SKM-1 treated with dmso at 0.1 percent for 144 hours (cell line): ENCODE results near the gene HOXA7.

Experiments
- DNase-seq: peaks from one replicate; lab custom pipeline; 2025; ENCODE audit not compliant: unreplicated experiment; lab: John Stamatoyannopoulos, UW

HOXA7 gene

DNA sequence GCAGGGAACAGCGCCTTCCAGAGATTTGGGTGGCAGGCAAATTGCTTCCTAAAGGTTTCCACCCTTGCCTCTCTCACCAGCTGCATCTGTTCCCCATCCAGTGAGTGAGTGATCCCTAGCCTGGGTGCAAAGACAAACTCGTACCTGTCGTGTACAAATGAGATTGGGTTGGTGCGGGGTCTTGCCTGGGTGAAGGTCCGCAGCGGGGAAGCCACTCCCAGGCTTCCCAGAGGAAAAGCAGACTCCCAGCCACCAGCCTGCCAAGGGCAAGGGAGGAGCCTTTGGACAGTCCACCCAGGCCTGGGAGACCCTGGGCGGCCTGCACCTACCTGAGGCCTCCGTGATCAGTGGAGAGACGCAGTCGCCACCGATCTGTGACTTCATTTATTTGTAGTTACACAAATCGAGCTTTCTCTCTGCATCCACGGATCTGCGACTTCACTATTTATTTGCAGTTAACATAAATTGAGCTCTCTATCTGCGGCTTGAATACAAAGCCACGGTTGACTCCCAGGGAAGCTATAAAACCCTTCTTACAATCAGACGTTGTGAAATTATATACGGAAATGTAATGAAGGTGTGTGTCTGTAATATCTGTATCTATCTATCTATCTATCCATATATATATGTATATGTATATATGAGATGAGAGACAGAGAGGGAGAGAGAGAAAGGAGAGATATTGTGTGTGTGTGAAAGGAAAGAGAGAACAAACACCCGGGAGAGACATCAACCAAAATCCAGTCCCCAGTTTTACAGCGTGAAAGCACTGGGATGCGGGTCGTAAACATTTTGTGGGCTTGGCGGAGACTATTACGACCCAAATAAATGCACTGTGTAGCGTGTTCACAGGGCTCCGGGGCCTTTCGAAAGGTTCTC, 3.0 kb upstream of the HOXA7 start:
- DNase-seq, result no peak

DNA sequence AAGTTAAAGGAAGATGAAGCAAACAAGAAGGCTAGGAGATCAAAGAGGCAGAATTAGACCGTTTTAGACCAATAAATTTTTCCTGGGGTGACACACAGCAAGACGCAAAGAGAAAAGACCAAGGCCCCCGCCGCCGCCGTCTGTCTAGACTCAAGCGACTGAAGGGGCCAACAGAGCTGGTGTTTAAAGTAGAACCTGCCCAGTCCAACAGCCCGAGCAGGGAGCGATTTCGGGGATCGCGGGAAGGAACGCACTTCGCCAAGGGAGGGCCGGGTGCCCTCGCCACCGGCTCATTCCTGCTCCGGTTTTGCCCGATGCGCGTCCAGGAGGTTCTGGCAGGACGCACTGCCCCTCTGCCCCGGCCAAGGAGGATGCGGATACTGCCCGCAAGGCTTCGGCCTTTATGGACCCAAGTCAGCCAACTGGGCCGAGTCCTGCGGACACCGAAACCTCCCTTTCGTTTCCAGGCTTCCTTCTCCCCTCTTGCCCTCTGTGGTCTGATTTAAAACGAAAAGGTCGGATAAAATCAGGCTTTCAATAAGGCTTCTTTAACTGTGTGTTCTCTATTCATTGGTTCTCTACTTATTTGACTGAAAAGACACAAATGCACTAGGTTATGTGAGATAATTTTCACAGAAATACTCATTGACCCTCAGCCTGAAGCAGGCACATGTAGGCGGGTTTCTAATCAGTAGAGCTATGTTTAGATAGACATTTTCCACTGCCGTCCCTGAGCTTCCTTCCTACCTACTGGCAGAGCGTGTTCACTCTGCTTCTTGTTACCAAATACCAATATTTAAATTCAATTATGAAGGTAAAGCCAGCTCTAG, 2.2 kb upstream of the HOXA7 start:
- no peak for DNase-seq

DNA sequence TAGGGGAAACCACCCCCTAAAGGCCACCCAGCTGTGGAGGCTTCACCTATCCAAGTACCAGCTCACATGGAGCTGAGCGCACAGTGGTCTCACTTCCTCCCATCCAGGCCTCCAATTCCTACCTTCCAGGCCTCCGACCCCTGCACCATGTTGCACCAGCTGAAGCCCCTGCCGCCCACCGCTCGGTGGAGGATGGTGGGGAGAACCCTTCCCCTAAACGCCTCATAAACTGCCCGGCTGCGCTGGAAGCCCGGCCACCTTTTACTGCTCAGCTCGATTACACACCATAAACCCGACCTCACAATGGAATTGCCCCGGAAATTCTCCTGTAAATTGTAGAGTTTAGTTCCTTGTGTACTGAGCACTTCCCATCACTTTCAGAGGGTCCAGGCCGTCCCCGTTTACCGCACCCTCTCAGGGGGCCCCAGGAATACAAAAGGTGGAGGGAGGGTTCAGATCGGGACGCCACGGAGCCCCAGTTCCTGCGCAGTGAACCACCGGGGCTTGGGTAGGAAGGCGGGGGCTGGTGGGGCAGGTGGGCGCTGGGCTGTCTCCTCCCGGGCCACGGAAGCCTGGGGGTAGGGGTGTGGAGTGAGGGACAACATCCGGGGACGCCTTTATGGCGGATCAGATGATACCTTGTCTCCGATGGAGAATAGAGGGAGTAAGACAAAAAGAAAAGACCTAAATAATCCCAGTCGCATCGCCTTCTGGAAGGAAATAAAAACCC, 1.4 kb upstream of the HOXA7 start:
- DNase-seq, result no peak

DNA sequence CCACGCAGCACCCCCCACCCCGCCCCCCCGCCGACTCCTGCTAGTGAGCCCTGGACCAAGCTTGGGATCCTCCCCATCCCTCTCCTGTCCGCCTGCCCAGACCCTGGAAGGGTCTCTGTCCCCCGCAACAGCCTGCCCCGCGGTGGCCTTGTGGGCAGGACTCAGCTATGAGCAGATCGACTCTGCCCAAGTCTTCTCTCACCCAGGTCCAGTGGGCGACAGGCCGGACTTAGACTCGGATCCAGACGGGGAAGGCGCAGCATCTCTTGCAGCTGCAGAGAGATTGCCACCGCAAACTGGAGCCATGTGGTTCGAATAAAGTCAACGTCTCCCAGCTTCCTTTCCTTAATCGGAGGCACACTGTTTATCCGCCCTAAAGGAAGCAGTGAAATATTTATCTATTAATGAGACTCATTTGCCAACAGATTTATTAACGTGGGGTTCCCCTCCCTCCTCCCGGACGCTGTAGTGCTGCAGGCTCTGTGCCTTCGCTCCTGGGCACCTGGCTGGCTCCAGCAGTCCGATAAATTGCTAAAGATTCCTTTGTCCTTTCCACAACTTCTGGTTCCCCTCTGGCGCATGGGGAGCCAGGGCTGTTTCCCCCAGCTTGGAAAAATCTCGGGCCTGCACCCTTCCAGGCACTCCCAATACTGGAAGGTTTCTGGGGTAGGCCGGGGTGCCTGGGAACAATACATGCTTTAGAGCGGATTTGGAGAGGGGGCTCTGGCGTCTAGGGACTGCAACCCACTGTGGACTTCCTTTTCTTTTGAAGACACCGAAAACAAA, 634 bp upstream of the HOXA7 start:
- no peak for DNase-seq

DNA sequence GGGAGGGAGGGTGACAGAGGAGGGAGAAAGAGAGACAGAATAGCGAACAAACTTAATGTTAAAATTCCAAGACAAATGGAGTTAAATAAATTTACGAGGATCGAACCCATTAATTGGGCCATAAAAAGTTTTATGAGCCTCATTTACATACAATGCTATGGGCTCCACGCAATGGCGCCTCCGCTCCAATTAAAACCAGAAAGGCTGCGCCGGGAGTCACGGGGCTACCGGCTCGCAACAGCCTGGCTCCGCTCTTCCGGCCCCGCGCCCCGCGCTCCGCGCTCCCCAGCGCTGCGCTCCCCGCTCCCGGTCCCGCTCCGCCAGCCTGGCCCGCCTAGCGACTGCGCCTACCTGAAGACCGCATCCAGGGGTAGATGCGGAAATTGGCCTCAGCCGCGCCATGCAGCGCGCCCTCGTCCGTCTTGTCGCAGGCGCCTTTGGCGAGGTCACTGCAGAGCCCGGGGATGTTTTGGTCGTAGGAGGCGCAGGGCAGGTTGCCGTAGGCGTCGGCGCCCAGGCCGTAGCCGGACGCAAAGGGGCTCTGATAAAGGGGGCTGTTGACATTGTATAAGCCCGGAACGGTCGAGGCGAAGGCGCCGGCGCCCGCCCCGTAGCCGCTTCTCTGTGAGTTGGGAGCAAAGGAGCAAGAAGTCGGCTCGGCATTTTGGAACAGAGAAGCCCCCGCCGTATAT, 513 bp downstream of the HOXA7 start:
- DNase-seq, result no peak

DNA sequence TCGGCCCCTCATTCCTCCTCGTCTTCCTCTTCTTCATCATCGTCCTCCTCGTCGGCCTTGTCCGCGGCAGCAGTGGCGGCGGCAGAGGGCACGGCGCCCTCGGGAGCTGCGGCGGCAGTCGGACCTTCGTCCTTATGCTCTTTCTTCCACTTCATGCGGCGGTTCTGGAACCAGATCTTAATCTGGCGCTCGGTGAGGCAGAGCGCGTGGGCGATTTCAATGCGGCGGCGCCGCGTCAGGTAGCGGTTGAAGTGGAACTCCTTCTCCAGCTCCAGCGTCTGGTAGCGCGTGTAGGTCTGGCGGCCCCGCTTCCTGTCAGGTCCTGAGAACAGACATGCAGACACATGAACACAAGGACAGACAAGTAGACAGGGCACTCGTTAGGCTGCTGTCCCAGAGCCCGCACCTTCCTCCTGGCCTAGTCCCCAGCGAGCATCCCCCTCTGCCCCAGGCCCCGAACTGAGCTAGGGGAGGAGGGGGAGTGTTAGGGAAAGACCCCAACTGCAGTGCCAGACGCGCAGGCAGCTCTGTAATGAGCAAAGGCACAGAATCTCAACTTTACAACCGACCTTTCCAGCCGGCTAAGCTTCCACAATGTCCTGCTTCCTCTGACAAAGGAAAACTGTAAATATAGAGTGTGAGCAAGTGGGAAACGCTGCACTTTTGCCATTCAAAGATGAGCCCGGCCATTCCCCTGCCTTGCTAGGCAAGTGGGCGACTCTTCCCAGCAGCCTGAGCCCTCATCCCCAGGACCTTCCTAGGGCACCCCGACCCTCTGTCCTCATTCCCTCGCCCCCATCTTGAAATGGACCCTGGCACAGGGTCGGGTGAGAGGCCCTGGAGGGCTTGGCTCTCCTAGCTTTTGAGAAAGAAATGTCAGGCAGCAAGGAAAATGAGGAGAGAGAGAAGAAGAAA, 1.3 kb downstream of the HOXA7 start:
- no peak for DNase-seq

DNA sequence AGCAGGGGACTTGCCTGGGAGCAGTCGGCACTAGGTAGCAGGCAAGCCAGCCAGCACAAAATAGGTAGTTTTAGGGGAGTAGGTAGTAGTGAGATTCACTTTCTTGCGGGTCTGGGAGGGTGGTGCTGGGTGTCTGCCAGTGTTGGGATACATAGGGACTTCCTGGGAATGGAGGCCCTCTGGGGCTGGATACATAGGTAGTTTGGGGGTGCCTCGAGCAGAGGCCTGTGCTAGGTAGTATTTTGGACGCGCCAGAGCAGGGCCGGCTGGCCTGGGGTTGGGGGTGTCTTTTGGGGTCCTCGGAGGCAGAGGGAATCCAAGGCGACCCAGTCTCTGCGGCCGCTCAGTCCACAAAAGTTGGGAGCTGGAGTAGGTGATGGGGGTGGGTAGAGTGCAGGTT, 2.1 kb downstream of the HOXA7 start:
- no peak for DNase-seq

DNA sequence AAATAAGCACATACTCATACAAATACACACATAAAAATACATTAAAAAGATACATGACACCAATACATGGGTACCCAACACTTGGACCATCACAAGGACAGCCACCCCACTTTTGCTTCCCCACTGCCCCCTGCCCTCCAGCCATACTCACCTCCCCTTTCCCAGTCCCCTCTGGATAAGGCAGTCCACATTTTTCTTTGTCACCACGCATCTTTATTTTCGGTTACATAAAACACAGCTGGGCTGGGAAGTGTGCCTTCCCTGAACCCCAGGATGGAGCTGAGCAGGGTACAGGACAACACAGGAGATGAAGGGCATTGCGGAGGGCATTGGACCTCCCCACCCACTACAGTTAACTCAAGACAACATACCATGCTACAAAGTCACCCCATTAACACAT, 2.9 kb downstream of the HOXA7 start:
- no peak for DNase-seq

DNA sequence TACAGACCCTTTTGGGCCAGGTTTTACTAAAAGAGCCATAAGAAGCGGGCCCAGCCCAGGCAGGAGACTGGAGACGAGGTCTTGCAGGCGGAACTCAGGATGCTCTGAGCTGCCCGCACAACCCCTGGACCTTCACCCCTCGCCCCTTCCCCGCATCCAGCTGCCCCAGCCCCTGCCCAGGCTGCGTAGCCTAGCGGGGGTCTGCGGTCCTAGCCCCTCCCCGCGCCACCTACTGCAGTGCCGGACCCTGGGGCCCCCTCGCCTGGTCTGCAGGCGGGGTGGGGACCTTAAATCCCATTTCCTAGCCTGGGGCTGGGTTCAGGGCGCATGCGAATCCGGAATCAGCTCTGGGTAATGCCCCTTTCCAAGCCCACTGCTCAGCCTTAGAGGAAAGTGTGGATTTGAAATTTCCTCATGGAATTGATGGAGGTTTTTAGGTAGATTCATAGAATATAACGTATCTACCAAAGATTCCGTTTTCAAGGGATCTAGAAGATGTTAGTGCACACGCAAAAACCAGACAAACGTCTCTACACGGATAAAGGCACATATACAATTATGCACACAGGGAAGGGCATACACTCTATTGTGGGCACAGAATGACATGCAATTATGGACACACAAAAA, 3.5 kb downstream of the HOXA7 start:
- no peak for DNase-seq

DNA sequence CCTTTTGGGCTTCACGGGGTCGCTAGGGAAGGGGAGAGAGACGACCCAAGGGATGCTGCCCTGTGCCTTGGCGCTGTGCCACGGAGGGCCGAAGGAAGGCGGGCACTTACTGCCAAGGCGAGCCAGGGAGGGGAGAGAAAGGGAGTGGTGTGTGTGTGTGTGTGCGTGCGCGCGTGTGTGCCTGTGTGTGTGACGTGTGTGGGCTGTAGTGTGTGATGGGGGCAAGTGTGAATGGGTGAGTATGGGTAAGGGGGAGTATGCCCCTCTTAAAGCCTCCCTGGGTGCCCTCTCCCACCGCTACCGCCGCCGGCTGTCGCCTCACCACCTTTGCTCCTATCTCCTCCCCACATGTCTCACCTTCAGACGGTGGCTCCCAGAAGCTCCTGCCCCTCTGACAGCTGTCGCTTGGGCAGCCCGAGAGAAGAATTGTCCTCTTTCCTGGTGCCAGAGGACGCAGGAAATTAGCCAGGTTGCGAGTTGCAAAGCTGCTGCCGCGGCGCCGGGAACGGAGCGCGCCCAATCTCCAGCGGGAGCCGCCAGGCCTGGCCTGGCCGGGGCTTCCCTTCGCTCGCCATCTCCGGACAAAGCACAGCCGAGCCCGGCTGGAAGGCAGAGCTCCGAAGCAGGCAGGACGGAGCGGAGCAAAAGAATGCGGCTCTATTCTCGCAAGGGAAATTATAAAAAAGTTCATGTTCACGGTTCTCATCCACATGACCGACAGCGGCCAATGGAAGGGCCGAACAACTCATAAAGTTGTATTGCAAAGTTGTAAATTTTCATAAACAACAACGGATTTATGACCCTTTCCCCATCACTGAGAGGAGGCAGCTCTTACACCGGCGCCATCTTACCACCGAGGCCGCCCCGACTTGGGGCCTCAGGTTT, 4.3 kb downstream of the HOXA7 start, which contains the start of gene HOXA3:
HOXA3 (minus strand) TSS at position 653 of the 885 bp plus-strand sequence. CDS start 41,943 bp downstream, outside the sequence.
- no peak for DNase-seq

DNA sequence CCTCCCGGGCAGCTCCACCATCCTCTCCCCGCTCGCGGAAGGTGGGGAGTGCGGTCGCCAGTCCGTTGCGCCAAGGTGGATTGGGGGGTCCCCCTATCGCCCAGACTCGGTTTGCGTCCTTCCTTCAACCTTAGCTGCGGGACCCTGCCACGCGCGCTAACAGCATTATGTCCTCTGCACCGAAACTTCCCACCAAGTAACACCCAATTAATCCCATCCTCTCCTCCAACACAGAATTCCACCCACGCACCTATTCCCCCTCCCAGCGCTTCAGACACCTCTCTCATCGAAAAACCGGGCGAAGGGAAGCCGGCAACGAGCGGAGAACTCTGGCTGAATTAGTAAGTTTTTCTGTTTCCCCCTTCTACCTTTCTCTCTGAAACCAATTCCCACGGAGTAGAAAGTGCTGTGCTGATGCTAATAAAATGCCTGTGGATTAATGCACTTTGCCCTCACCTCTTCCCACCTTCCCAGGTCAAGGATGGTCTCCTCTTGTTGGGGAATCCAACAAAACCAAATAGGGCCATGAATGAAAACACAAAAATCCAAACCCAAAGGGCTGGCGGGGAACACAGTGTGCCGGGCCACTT, 5.0 kb downstream of the HOXA7 start:
- no peak for DNase-seq

DNA sequence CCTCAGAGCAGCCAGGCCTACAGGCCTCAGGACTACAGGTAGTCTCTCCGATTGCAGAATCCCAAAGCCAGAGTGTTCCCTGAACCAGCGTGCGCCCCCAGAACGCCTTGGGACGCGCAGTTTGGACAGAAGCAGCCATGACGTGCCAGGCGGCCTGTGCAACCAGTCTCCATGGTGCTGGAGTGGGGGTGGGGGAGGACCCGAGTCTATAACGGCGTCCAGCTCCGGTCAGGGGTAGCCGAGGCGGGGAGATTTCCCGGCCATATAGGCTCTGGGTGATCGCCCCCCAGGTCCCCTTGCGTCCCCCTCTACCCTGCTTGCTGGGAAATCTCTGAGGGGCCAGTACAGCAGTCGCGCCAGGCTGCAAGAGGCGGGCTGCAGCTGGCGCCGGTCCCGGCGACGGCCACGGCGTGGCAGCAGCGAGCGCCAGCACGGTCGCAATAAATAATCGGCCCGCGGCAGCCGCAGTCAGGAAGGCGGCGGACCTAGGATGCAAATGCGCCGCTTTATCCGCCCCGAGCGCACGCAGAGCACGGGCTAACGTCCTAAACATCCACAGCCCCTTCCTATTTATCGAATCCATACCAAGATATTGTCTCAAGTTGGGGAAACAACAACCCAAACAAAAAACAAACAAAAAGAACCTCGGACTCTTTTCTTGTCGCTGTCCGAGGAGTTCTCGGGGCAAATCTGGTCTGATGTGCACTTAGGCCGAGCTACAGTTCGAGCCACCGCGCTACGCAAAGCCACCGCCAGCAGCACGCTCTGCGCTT, 5.7 kb downstream of the HOXA7 start:
- DNase-seq, result peak; percentile 75

DNA sequence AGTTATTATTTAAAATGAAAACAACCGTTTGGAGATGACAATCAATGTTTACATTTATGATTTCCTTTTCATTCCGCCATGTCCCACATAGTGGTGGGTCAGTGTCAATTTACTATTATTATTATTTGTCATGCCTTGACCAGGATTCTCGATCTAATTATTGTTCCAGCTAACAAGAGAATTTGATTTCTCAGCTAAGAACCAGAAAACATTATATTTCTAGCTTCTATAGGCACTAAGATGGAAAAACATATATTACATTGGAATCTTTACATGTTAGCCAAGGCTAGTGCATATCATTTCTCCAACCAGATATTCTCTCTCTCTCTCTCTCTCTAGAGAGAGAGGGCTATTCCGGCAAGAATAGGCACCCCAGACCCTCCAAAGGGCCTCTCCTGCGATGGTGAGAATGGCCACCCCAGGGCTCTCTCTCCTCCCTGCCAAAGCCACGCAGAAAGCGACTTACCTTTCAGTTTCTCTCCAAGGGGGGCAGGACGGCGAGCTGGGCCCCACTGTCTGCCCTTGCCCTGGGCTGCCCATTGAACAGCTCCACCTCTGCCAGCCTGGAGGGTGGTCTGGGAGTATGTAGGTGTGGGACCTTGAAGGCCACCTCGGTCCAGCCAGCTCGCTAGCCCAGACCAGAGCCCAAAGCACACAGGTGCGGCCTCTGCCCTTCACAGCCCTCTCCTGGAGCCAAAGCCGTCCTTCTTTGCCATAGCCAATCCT, 6.5 kb downstream of the HOXA7 start:
- no peak for DNase-seq

DNA sequence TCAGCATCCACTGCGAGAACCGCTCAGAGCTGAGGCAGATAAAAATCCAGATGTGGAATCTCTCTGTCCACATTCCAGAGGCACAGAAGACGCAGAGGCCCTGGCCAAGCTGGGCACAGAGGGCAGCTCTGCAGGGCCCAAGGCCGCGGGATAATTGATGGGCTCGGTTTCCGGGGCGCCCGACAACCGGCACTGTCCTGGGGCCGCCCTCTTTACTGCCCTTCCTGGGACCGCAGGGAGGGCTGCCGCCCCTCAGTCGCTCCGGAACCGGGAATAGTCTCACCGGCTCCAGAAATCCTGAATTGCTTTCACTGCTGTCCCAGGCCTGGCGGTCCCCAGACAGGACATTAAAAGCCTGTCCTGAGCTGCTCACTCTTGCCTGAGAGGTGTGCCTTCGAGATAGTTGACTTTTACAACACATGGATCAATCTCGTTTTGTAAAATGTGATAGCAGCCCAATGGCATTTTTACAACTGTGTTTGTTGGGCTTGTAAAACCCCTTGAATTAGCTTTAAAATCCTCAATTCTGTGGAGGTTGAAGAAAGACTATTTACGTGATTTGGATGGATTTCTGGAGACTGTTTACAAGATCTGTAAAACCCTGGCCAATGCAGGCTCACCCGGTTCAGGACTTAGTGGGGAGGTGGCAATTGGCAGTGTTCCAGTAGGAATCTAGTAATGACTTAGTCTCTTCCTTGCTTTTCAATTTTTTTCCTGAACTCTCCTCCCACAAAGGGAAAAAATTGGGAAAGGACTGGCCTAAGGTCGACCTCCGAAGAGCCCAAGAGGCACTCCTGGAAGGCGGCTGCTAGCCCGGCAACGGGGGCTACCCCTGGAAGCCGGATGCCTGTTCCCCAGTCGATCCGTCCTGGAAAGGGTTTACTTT, 7.5 kb downstream of the HOXA7 start:
- DNase-seq, result no peak
